HEK293T (cell line): Measurements from ENCODE around the gene OSBPL2.

Experiments used
- ELF4 ChIP-seq: fragments of 450-650 bp; IDR thresholded peaks from 2 replicates; pipeline ENCODE4 v1.6.1; 2017; ENCODE audit warnings: antibody characterized with exemption
- FOXM1 ChIP-seq: fragments of 450-650 bp; IDR thresholded peaks from 2 replicates; pipeline ENCODE4 v1.6.1; 2017; ENCODE audit warnings: mild to moderate bottlenecking, borderline replicate concordance
- TARDBP ChIP-seq: fragments of 450-650 bp; IDR thresholded peaks from 2 replicates; pipeline ENCODE4 v1.6.1; 2016
- ZNF384 ChIP-seq: fragments of 450-650 bp; IDR thresholded peaks from 2 replicates; pipeline ENCODE4 v1.6.1; 2016

DNA sequence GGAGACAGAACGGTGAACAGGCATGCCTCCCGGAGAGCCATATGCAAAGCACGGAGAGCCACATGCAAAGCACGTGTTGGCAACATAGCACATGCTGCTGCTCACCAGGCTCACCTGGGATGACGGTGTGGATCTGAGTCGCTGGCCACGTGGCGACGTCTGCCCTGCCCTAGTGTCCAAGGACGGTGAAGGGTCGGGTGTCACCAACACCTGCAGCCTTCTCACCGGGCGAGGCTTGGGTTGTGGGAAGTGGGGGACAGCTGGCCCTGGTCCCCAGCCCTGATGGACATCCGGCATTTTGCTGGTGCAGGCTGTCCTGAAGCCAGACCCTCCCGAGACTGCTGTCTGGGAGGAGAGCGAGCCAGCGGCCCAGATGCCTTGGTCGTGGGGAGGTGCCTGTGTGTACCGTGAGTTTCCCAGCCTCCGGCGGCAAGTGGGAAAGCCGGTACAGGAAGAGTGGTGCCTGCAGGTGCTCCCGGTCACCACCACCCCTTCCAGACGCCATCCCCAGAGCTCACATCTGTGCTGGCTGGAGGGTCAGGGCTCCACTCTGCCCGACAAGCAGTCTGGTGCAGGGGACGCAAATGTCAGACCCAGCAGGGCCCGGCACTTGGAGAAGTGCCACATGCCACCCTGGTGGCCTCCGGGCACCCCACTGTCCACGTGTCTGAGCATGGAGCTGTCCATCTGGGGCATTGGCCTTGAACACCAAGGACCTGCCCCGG is 58.6 kb downstream of the OSBPL2 start:
- TF ChIP-seq ZNF384 (no peak), FOXM1 (no peak), ELF4 (no peak), TARDBP (no peak)
